ENCODE measurements around the gene ULBP3. TPM values are rescaled to one million over a fixed set of nuclear protein-coding genes. Genes with fewer than 3 reads are reported as not detected.

The ULBP3 gene
- total RNA-seq, 2 experiments from 2014 or later: 0.47 to 0.77 TPM

- Mint-ChIP-seq H3K4me1 (ENCODE audit: low read depth) (no peaks in the 10 kb centered on the region), H3K36me3 (ENCODE audit: low read depth) (no peaks in the 10 kb centered on the region), H3K4me3 (no peak overlapping the region), H3K9me3 (no peaks in the 10 kb centered on the region), H3K27me3 (peaks cover 2% of the 10 kb centered on the region), H3K27ac (no peak overlapping the region)
- CTCF ChIA-PET: no interaction called here
- ATAC-seq: no peak
- POLR2A ChIA-PET: interaction anchor here (0.8 kb wide), 1 partner anchor 340 kb away, joined by 3 read pairs; no protein-coding TSS in a partner anchor
- no peak for TF ChIP-seq CTCF (IDR thresholded peaks at IDR 0.05)
- intact Hi-C loops (cut with micrococcal nuclease): no loop called here
- no peak for DNase-seq
Measured at GRCh38 chr6:150112233-150112632, 43.3 kb upstream of the ULBP3 start.

- ChIA-PET POLR2A (no interaction called here), CTCF (no interaction called here)
- DNase-seq (no peak), ATAC-seq (no peak)
- Mint-ChIP-seq H3K27me3 (no peaks in the 10 kb centered on the region), H3K27ac (no peak overlapping the region), H3K4me1 (ENCODE audit: low read depth) (no peaks in the 10 kb centered on the region), H3K9me3 (no peaks in the 10 kb centered on the region), H3K4me3 (no peak overlapping the region), H3K36me3 (ENCODE audit: low read depth) (no peaks in the 10 kb centered on the region)
- intact Hi-C loops (cut with micrococcal nuclease): no loop called here
- no peak for TF ChIP-seq CTCF (IDR thresholded peaks at IDR 0.05)
Measured at GRCh38 chr6:150102750-150103270, 33.9 kb upstream of the ULBP3 start.

GRCh38 chr6:150100745-150101144, 31.8 kb upstream of the ULBP3 start:
- DNase-seq (no peak), ATAC-seq (no peak)
- CTCF ChIA-PET: interaction anchor here (1.4 kb wide), 1 partner anchor 20 kb away, joined by 4 read pairs; no protein-coding TSS in a partner anchor

GRCh38 chr6:150099953-150100352, 31.0 kb upstream of the ULBP3 start:
- DNase-seq (no peak), ATAC-seq (no peak)
- TF ChIP-seq CTCF (IDR thresholded peaks at IDR 0.05): no peak
- intact Hi-C loops (cut with micrococcal nuclease): no loop called here
- H3K36me3 Mint-ChIP-seq (ENCODE audit: low read depth): no peaks in the 10 kb centered on the region
- H3K4me3 Mint-ChIP-seq: no peak overlapping the region
- peaks cover 4% of the 10 kb centered on the region for H3K27me3 Mint-ChIP-seq
- POLR2A ChIA-PET: no interaction called here
- no peaks in the 10 kb centered on the region for H3K9me3 Mint-ChIP-seq
- CTCF ChIA-PET: no interaction called here
- H3K27ac Mint-ChIP-seq: no peak overlapping the region
- H3K4me1 Mint-ChIP-seq (ENCODE audit: low read depth): no peaks in the 10 kb centered on the region

More at GRCh38 chr6:150100745-150101144, 31.8 kb upstream of the ULBP3 start:
- H3K27ac Mint-ChIP-seq: no peak overlapping the region
- intact Hi-C loops (cut with micrococcal nuclease): no loop called here
- TF ChIP-seq CTCF (IDR thresholded peaks at IDR 0.05): no peak
- POLR2A ChIA-PET: no interaction called here
- peaks cover under 1% of the 10 kb centered on the region for H3K27me3 Mint-ChIP-seq
- H3K36me3 Mint-ChIP-seq (ENCODE audit: low read depth): no peaks in the 10 kb centered on the region
- no peaks in the 10 kb centered on the region for H3K9me3 Mint-ChIP-seq
- H3K4me1 Mint-ChIP-seq (ENCODE audit: low read depth): no peaks in the 10 kb centered on the region
- no peak overlapping the region for H3K4me3 Mint-ChIP-seq

- no peak for TF ChIP-seq CTCF (IDR thresholded peaks at IDR 0.05)
- POLR2A ChIA-PET: no interaction called here
- CTCF ChIA-PET: no interaction called here
Measured at GRCh38 chr6:150099546-150099945, 30.6 kb upstream of the ULBP3 start.

More at GRCh38 chr6:150099546-150099945, 30.6 kb upstream of the ULBP3 start:
- Mint-ChIP-seq H3K9me3 (no peaks in the 10 kb centered on the region), H3K36me3 (ENCODE audit: low read depth) (no peaks in the 10 kb centered on the region), H3K27ac (no peak overlapping the region), H3K27me3 (peaks cover 4% of the 10 kb centered on the region), H3K4me3 (no peak overlapping the region), H3K4me1 (ENCODE audit: low read depth) (no peaks in the 10 kb centered on the region)
- no peak for DNase-seq
- intact Hi-C loops (cut with micrococcal nuclease): no loop called here
- no peak for ATAC-seq
